Epithelial cell of proximal tubule (primary cell): ENCODE data around the gene LRRC8E. TPM values are rescaled to one million over a fixed set of nuclear protein-coding genes. Genes with fewer than 3 reads are reported as not detected.
A peak's percentile ranks its signal among the peaks of the same experiment; 100 is the strongest.

Experiments used
- DNase-seq: peaks from one replicate; pipeline ENCODE4 v3.0.0-alpha.2; 2011; ENCODE audit warnings: low read depth
- H3K4me3 ChIP-seq: 2 replicates; pipeline ENCODE4 v1.5.1; 2011; ENCODE audit warnings: low read depth, mild to moderate bottlenecking, low read length
- total RNA-seq: library from RNA; depleted of rRNA; stranded (reverse); fragments of >200 nt; gene quantifications from 2 replicates; pipeline ENCODE4 v1.2.3, GENCODE V29; 2015
- TF ChIP-seq, protein P1 (sequence below): conservative IDR thresholded peaks from 2 replicates; pipeline ENCODE4 v1.5.1; 2012; ENCODE audit warnings: low read depth, mild to moderate bottlenecking, low read length

Gene LRRC8E
- total RNA-seq, 1 donor from 2014 or later, result 11.9 TPM

GRCh38 chr19:7905268-7905667 lies 17.0 kb downstream of the LRRC8E start:
- H3K4me3 ChIP-seq, result peak overlapping the region; percentile 94
- DNase-seq, result no peak
- TF ChIP-seq, protein P1, sequence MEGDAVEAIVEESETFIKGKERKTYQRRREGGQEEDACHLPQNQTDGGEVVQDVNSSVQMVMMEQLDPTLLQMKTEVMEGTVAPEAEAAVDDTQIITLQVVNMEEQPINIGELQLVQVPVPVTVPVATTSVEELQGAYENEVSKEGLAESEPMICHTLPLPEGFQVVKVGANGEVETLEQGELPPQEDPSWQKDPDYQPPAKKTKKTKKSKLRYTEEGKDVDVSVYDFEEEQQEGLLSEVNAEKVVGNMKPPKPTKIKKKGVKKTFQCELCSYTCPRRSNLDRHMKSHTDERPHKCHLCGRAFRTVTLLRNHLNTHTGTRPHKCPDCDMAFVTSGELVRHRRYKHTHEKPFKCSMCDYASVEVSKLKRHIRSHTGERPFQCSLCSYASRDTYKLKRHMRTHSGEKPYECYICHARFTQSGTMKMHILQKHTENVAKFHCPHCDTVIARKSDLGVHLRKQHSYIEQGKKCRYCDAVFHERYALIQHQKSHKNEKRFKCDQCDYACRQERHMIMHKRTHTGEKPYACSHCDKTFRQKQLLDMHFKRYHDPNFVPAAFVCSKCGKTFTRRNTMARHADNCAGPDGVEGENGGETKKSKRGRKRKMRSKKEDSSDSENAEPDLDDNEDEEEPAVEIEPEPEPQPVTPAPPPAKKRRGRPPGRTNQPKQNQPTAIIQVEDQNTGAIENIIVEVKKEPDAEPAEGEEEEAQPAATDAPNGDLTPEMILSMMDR, result no peak

DNA sequence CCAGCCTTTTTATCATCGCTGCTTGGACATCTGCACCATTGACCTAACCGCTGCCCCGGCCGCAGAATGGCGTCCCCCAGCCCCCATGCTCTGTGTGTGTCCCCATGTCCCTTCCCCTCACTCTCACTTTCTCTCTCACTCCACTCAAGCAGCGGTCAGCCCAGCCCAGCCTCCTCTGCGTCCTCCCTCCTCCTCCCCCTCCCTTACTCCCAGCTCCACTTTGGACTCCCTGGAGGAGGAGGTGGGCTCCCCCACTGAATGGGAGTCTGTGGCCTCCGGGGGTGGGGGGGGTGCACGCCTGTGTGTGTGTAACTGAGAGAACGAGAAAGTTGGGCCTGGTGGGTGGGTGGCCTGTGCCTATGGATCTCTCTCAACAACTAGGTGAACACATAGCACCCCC lies 17.5 kb downstream of the LRRC8E start:
- no peak for DNase-seq
- TF ChIP-seq, protein P1, result no peak
- H3K4me3 ChIP-seq, result no peak overlapping the region

GRCh38 chr19:7907122-7907521 lies 18.8 kb downstream of the LRRC8E start:
- TF ChIP-seq, protein P1, result no peak
- H3K4me3 ChIP-seq, result no peak overlapping the region
- DNase-seq, result no peak

- no peak for DNase-seq
- TF ChIP-seq, protein P1, result no peak
These were observed 19.2 kb downstream of the LRRC8E start for GRCh38 chr19:7907544-7907943.

GRCh38 chr19:7908078-7908699 lies 19.9 kb downstream of the LRRC8E start:
- TF ChIP-seq, protein P1, result no peak
- no peak for DNase-seq
- no peak overlapping the region for H3K4me3 ChIP-seq

More at GRCh38 chr19:7907544-7907943, 19.2 kb downstream of the LRRC8E start:
- H3K4me3 ChIP-seq, result no peak overlapping the region

DNA sequence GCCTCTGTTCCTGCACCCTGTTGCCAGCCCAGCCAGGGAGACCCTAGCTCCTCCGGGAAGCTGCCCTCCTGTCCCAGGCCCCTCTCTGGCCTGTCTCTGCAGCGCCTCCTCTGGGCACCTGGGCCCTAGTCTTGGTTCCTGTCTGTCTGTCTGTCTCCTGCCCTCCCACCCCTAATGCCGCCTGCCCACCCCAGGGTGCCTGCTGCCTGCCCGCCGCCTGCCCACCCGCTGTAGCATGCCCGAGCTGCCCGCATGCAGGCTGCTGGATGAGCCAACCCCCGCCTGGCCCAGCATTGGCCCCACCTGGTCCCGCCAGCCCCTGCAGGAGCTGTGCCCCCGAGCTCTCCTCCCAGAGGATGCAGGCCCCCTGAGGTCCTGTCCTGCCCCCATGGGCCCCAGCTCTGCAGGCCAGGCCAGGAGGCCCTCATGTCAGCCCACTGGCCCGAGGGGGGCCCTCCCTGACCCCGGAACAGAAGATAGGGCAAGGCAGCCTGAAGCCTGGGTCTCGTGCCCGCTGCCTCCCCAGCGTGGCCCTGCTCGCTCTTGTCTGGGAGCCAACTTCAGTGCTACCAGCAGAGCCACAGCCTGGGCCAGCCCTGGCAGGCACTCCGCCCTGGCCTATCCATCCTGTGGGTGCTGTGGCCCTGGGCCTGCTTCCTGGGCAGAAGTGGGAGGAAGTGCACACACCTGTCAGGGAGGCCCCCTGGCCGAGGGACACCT lies 20.6 kb downstream of the LRRC8E start:
- DNase-seq, result no peak
- TF ChIP-seq, protein P1, result peak; percentile 12
- H3K4me3 ChIP-seq, result no peak overlapping the region

DNA sequence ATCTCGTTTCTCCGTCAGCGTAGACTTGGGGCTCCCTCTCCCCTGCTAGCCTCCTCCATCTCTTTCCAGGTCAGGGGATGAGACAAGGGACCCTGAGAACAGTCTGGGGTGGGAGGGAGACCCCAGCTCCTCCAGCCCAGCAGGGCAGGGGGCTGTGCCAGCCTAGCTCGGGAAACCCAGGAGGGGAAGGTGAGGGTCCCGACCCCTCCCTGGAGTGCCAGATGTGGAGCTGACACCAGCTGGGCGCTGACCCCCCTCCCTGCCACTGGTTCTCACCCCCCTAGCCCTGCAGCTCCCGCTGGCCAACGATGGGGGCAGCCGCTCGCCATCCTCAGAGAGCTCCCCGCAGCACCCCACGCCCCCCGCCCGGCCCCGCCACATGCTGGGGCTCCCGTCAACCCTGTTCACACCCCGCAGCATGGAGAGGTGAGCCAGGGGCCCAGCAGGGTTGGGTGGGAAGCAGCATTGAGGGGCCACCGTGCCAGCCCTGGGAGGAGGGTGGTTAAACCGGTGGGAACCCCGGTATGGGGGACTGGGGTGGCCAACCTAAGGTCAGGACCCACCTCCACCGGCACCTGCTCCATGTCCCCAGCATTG lies 21.3 kb downstream of the LRRC8E start:
- H3K4me3 ChIP-seq, result no peak overlapping the region
- DNase-seq, result no peak
- TF ChIP-seq, protein P1, result no peak
